PFSK-1 (cell line): ENCODE results near the gene GABBR2.

ENCODE experiments used
- FOXP2 ChIP-seq: optimal IDR thresholded peaks from 2 replicates; pipeline ENCODE3; 2011; ENCODE audit warnings: borderline replicate concordance, control low read depth, inconsistent platforms; ENCODE audit not compliant: insufficient read depth; ENCODE audit errors: extremely low read length, extremely low read depth
- POLR2AphosphoS5 ChIP-seq: IDR thresholded peaks from 2 replicates; pipeline ENCODE4 v1.6.1; 2012; ENCODE audit warnings: low read depth, mild to moderate bottlenecking, control low read depth, low read length, moderate library complexity
- REST ChIP-seq, 2 experiments: IDR thresholded peaks; 2 replicates each; pipeline versions ENCODE4 v1.6.1 to v1.8.0; 2011 to 2012; ENCODE audit warnings: low read depth in 2 of 2, low read length in 2 of 2, control low read depth in 1 of 2, inconsistent platforms in 1 of 2, mild to moderate bottlenecking in 1 of 2, moderate library complexity in 1 of 2; ENCODE audit not compliant: insufficient read depth in 1 of 2
- SIN3A ChIP-seq: IDR thresholded peaks from 2 replicates; pipeline ENCODE4 v1.6.1; 2012; ENCODE audit warnings: mild to moderate bottlenecking, low read length, moderate library complexity, borderline replicate concordance; ENCODE audit not compliant: insufficient read depth
- TAF1 ChIP-seq: IDR thresholded peaks from 2 replicates; pipeline ENCODE4 v1.6.1; 2012; ENCODE audit warnings: low read length, control low read depth, borderline replicate concordance; ENCODE audit not compliant: insufficient read depth

- no peak for TF ChIP-seq POLR2AphosphoS5
- TF ChIP-seq TAF1, result no peak
- TF ChIP-seq REST (IDR thresholded peaks at IDR 0.05; ENCODE audit: insufficient read depth in 1 of 2, low read depth in 2 of 2, low read length in 2 of 2), result no peak
- TF ChIP-seq SIN3A, result no peak
- no peak for TF ChIP-seq FOXP2
Measured at GRCh38 chr9:98481676-98482075, 227.1 kb downstream of the GABBR2 start.
